ENCODE results near the gene GHRH. TPM values are rescaled to one million over a fixed set of nuclear protein-coding genes. Genes with fewer than 3 reads are reported as not detected.

The GHRH gene
- total RNA-seq, 1 donor from 2014 or later: not detected

- TF ChIP-seq, protein P1, sequence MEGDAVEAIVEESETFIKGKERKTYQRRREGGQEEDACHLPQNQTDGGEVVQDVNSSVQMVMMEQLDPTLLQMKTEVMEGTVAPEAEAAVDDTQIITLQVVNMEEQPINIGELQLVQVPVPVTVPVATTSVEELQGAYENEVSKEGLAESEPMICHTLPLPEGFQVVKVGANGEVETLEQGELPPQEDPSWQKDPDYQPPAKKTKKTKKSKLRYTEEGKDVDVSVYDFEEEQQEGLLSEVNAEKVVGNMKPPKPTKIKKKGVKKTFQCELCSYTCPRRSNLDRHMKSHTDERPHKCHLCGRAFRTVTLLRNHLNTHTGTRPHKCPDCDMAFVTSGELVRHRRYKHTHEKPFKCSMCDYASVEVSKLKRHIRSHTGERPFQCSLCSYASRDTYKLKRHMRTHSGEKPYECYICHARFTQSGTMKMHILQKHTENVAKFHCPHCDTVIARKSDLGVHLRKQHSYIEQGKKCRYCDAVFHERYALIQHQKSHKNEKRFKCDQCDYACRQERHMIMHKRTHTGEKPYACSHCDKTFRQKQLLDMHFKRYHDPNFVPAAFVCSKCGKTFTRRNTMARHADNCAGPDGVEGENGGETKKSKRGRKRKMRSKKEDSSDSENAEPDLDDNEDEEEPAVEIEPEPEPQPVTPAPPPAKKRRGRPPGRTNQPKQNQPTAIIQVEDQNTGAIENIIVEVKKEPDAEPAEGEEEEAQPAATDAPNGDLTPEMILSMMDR (IDR thresholded peaks at IDR 0.05; ENCODE audit: insufficient read depth, low read length, poor library complexity, severe bottlenecking): no peak
- no peak for DNase-seq (ENCODE audit: low read depth)
- H3K4me3 ChIP-seq (ENCODE audit: low read depth, low read length): no peak overlapping the region
- H3K27me3 ChIP-seq (ENCODE audit: control insufficient read depth, insufficient read depth, low read length): no peaks in the 10 kb centered on the region
- peaks cover 1% of the 10 kb centered on the region for H3K36me3 ChIP-seq (ENCODE audit: control insufficient read depth, insufficient read depth, low read length)
Observed at GRCh38 chr20:37219751-37220668, 41.6 kb downstream of the GHRH start.

DNA sequence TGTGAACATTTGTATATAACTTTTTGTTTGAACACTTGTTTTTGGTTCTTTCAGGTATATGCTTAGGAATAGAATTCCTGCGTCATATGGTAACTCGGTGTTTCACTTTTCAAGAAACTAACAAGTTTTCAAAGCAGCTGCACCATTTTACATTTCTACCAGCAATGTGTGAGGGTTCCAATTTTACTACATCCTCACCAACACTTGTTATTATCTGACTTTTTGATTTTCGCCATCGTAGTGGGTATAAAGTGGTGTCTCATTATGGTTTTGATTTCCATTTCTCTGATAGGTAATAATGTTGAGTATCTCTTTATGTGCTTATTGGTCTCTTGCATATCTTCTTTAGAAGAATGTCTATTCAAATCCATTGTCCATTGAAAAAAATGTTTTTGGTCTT, 42.6 kb downstream of the GHRH start:
- TF ChIP-seq, protein P1 (IDR thresholded peaks at IDR 0.05; ENCODE audit: insufficient read depth, low read length, poor library complexity, severe bottlenecking): no peak
- Histone ChIP-seq H3K4me3 (ENCODE audit: low read depth, low read length) (no peak overlapping the region), H3K36me3 (ENCODE audit: control insufficient read depth, insufficient read depth, low read length) (peaks cover 1% of the 10 kb centered on the region), H3K27me3 (ENCODE audit: control insufficient read depth, insufficient read depth, low read length) (no peaks in the 10 kb centered on the region)
- DNase-seq (ENCODE audit: low read depth): no peak

DNA sequence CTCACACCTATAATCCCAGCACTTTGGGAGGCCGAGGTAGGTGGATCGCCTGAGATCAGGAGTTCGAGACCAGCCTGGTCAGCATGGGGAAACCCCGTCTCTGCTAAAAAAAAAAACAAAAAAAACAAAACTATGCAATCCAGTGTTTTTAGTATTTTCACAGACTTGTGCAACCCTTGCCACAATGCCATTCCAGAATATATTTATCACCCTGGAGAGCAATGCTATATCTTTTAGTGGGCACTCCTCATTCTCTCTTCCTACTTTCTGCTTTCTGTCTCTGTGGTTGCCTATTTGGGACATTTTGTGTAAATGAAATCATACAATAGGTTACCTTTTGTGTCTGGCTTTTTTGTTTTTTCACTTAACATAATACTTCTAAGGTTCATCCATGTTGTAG, 43.2 kb downstream of the GHRH start:
- H3K36me3 ChIP-seq (ENCODE audit: control insufficient read depth, insufficient read depth, low read length): peaks cover 1% of the 10 kb centered on the region
- TF ChIP-seq, protein P1 (IDR thresholded peaks at IDR 0.05; ENCODE audit: insufficient read depth, low read length, poor library complexity, severe bottlenecking): no peak
- no peak overlapping the region for H3K4me3 ChIP-seq (ENCODE audit: low read depth, low read length)
- DNase-seq (ENCODE audit: low read depth): no peak
- no peaks in the 10 kb centered on the region for H3K27me3 ChIP-seq (ENCODE audit: control insufficient read depth, insufficient read depth, low read length)

DNA sequence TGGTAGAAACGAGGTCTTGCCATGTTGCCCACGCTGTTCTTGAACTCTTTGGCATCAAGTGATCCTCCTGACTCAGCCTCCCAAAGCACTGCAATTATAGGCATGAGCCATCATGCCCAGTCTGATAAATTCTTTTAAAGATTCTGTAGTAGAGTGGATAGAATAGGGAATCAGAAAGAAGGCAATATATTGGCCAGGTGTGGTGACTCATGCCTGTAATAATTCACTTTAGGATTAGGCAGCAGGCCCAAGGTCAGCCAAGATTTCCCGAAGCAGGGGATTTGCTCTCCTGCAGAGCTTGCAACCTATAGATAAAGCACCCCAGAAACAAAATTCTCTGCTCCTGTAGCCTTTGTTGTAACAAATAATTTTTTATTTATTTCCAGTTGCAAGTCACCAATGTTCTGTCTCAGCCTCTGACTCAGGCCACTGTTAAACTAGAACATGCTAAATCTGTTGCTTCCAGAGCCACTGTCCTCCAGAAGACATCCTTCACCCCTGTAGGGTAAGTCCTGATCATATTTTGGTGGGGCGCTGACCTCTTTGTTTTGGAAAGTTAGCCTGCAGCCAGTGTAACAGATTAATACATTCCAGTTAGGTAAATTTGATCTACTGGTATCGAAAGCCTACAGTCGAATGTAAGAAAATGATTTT, 51.8 kb downstream of the GHRH start:
- no peak for DNase-seq (ENCODE audit: low read depth)
- Histone ChIP-seq H3K4me3 (ENCODE audit: low read depth, low read length) (no peak overlapping the region), H3K27me3 (ENCODE audit: control insufficient read depth, insufficient read depth, low read length) (no peaks in the 10 kb centered on the region), H3K36me3 (ENCODE audit: control insufficient read depth, insufficient read depth, low read length) (peaks cover 4% of the 10 kb centered on the region)
- TF ChIP-seq, protein P1 (IDR thresholded peaks at IDR 0.05; ENCODE audit: insufficient read depth, low read length, poor library complexity, severe bottlenecking): no peak

DNA sequence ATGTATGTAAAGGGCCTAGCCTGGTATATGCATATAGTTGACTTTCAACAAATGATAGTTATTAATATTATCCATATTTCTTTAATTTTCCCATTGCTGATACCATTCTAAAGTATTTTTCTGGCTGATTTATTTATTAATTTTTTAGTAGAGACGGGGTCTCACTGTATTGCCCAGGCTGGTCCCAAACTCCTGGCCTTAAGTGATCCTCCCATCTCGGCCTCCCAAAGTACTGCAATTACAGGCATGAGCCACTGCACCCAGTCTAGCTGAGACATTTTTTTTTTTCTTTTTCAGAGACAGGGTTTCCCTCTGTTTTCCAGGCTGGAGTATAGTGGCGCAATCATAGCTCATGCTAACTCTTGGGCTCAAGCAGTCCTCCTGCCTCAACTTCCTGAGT, 52.4 kb downstream of the GHRH start:
- TF ChIP-seq, protein P1 (IDR thresholded peaks at IDR 0.05; ENCODE audit: insufficient read depth, low read length, poor library complexity, severe bottlenecking): no peak
- no peaks in the 10 kb centered on the region for H3K27me3 ChIP-seq (ENCODE audit: control insufficient read depth, insufficient read depth, low read length)
- H3K36me3 ChIP-seq (ENCODE audit: control insufficient read depth, insufficient read depth, low read length): peaks cover 6% of the 10 kb centered on the region
- no peak overlapping the region for H3K4me3 ChIP-seq (ENCODE audit: low read depth, low read length)
- no peak for DNase-seq (ENCODE audit: low read depth)

Data from kidney epithelial cell (primary cell).